ENCODE data around the gene TSPAN9.

TSPAN9 gene

GRCh38 chr12:3251691-3252090 lies 174.5 kb downstream of the TSPAN9 start:
- DNase-seq (ENCODE audit: low read depth): no peak

- DNase-seq (ENCODE audit: low read depth): no peak
Observed at GRCh38 chr12:3252450-3252891, 175.3 kb downstream of the TSPAN9 start.

GRCh38 chr12:3253682-3254275 lies 176.6 kb downstream of the TSPAN9 start:
- no peak for DNase-seq (ENCODE audit: low read depth)

- DNase-seq (ENCODE audit: low read depth): no peak
Observed at GRCh38 chr12:3255057-3255456, 177.9 kb downstream of the TSPAN9 start.

- no peak for DNase-seq (ENCODE audit: low read depth)
Observed at GRCh38 chr12:3256103-3256631, 179.0 kb downstream of the TSPAN9 start.

- no peak for DNase-seq (ENCODE audit: low read depth)
Observed at GRCh38 chr12:3257411-3257810, 180.2 kb downstream of the TSPAN9 start.

GRCh38 chr12:3259973-3260372 lies 182.8 kb downstream of the TSPAN9 start:
- DNase-seq (ENCODE audit: low read depth): no peak

- DNase-seq (ENCODE audit: low read depth): no peak
Observed at GRCh38 chr12:3261782-3262359, 184.7 kb downstream of the TSPAN9 start.

GRCh38 chr12:3262470-3262869 lies 185.3 kb downstream of the TSPAN9 start:
- DNase-seq (ENCODE audit: low read depth): no peak

- DNase-seq (ENCODE audit: low read depth): no peak
Observed at GRCh38 chr12:3263282-3263681, 186.1 kb downstream of the TSPAN9 start.

- DNase-seq (ENCODE audit: low read depth): no peak
Observed at GRCh38 chr12:3263939-3264922, 187.1 kb downstream of the TSPAN9 start.

GRCh38 chr12:3265406-3265805 lies 188.2 kb downstream of the TSPAN9 start:
- DNase-seq (ENCODE audit: low read depth): no peak

GRCh38 chr12:3266638-3267037 lies 189.5 kb downstream of the TSPAN9 start:
- DNase-seq (ENCODE audit: low read depth): no peak

- DNase-seq (ENCODE audit: low read depth): no peak
Observed at GRCh38 chr12:3267690-3268089, 190.5 kb downstream of the TSPAN9 start.

GRCh38 chr12:3269594-3269993 lies 192.4 kb downstream of the TSPAN9 start:
- DNase-seq (ENCODE audit: low read depth): no peak

GRCh38 chr12:3271146-3271545 lies 194.0 kb downstream of the TSPAN9 start:
- no peak for DNase-seq (ENCODE audit: low read depth)

- no peak for DNase-seq (ENCODE audit: low read depth)
Observed at GRCh38 chr12:3271639-3272038, 194.5 kb downstream of the TSPAN9 start.

GRCh38 chr12:3272958-3273357 lies 195.8 kb downstream of the TSPAN9 start:
- no peak for DNase-seq (ENCODE audit: low read depth)

- no peak for DNase-seq (ENCODE audit: low read depth)
Observed at GRCh38 chr12:3273409-3273853, 196.3 kb downstream of the TSPAN9 start.

- DNase-seq (ENCODE audit: low read depth): no peak
Observed at GRCh38 chr12:3274664-3275063, 197.5 kb downstream of the TSPAN9 start.

GRCh38 chr12:3275171-3276041 lies 198.2 kb downstream of the TSPAN9 start:
- peak; percentile 46 for DNase-seq (ENCODE audit: low read depth)

GRCh38 chr12:3276226-3276625 lies 199.0 kb downstream of the TSPAN9 start:
- no peak for DNase-seq (ENCODE audit: low read depth)
